GM23338 (cell line): ENCODE measurements around the gene TTC28. TPM values are rescaled to one million over a fixed set of nuclear protein-coding genes. Genes with fewer than 3 reads are reported as not detected.

Experiments used
- ATAC-seq: fragments of 200-7000 bp; cut with Tn5 transposase; 3 replicates; pipeline ENCODE4 v1.9.1; 2020
- DNase-seq: peaks from one replicate; pipeline ENCODE4 v3.0.0-alpha.2; 2015; ENCODE audit warnings: low spot score
- H2AFZ ChIP-seq: fragments of 200-600 bp; sonication (generic); 2 replicates; pipeline ENCODE4 v1.8.0; 2016; ENCODE audit warnings: antibody characterized with exemption, mild to moderate bottlenecking, moderate library complexity
- H3F3A ChIP-seq: fragments of 200-600 bp; sonication (generic); replicated peaks from 2 replicates; pipeline ENCODE4 v1.8.0; 2017; ENCODE audit warnings: antibody characterized with exemption, mixed run types, low read depth
- H3K27ac ChIP-seq: fragments of 200-600 bp; sonication (generic); 2 replicates; pipeline ENCODE4 v1.6.1; 2016; ENCODE audit warnings: low read depth
- H3K27me3 ChIP-seq: fragments of 200-600 bp; sonication (generic); 2 replicates; pipeline ENCODE4 v1.8.0; 2016; ENCODE audit warnings: mild to moderate bottlenecking, mixed run types, moderate library complexity; ENCODE audit not compliant: insufficient read depth
- H3K36me3 ChIP-seq: fragments of 200-600 bp; sonication (generic); 2 replicates; pipeline ENCODE4 v1.8.0; 2016; ENCODE audit warnings: mild to moderate bottlenecking; ENCODE audit not compliant: insufficient read depth
- H3K4me1 ChIP-seq: fragments of 200-600 bp; sonication (generic); 2 replicates; pipeline ENCODE4 v1.8.0; 2016; ENCODE audit warnings: mild to moderate bottlenecking, moderate library complexity; ENCODE audit not compliant: insufficient read depth
- H3K4me2 ChIP-seq: fragments of 200-600 bp; sonication (generic); 2 replicates; pipeline ENCODE4 v1.7.1; 2017; ENCODE audit warnings: mixed run types
- H3K4me3 ChIP-seq: fragments of 200-600 bp; sonication (generic); 2 replicates; pipeline ENCODE4 v1.6.1; 2016; ENCODE audit warnings: mixed run types
- H3K79me2 ChIP-seq: fragments of 200-600 bp; sonication (generic); replicated peaks from 2 replicates; pipeline ENCODE4 v1.8.0; 2017; ENCODE audit warnings: mild to moderate bottlenecking; ENCODE audit not compliant: insufficient read depth
- H3K9me2 ChIP-seq: fragments of 200-600 bp; sonication (generic); 2 replicates; pipeline ENCODE4 v1.8.0; 2017; ENCODE audit not compliant: insufficient read depth
- H4K20me1 ChIP-seq: fragments of 200-600 bp; sonication (generic); replicated peaks from 2 replicates; pipeline ENCODE4 v1.8.0; 2017; ENCODE audit warnings: mild to moderate bottlenecking; ENCODE audit not compliant: insufficient read depth
- H3K27ac Mint-ChIP-seq: 2 replicates; pipeline ENCODE4 v1.8.0; 2020; ENCODE audit warnings: inconsistent platforms, mild to moderate bottlenecking, moderate library complexity, mixed read lengths
- H3K27me3 Mint-ChIP-seq: 3 replicates; pipeline ENCODE4 v1.8.0; 2022; ENCODE audit warnings: low read depth, mild to moderate bottlenecking, moderate library complexity, mixed read lengths, inconsistent platforms; ENCODE audit not compliant: insufficient read depth, poor library complexity
- H3K36me3 Mint-ChIP-seq: 3 replicates; pipeline ENCODE4 v1.8.0; 2021; ENCODE audit warnings: low read depth, mild to moderate bottlenecking, inconsistent platforms, moderate library complexity, mixed read lengths
- H3K4me1 Mint-ChIP-seq: 3 replicates; pipeline ENCODE4 v1.8.0; 2020; ENCODE audit warnings: mild to moderate bottlenecking, inconsistent platforms, mixed read lengths
- H3K4me3 Mint-ChIP-seq: 3 replicates; pipeline ENCODE4 v1.8.0; 2021; ENCODE audit warnings: moderate library complexity, mild to moderate bottlenecking, inconsistent platforms, mixed read lengths
- H3K9me3 Mint-ChIP-seq: 3 replicates; pipeline ENCODE4 v1.8.0; 2020; ENCODE audit warnings: moderate library complexity, mild to moderate bottlenecking, inconsistent platforms, mixed read lengths
- CREB1 ChIP-seq: fragments of 250-450 bp; sonication (Bioruptor Pico); IDR thresholded peaks from 2 replicates; pipeline ENCODE4 v1.5.0; 2020; ENCODE audit warnings: low read depth, mild to moderate bottlenecking, moderate library complexity
- CTCF ChIP-seq, 2 experiments: fragments of 200-600 bp in 1 of 2; sonication (generic) in 1 of 2; conservative IDR thresholded peaks; 2 replicates each; pipeline versions ENCODE4 v1.5.1 to v1.6.1; 2016 to 2017; ENCODE audit warnings: antibody characterized with exemption in 2 of 2, low read depth in 2 of 2, mild to moderate bottlenecking in 2 of 2, moderate library complexity in 1 of 2
- ETS1 ChIP-seq: IDR thresholded peaks from 2 replicates; pipeline ENCODE4 v1.6.1; 2016; ENCODE audit warnings: antibody characterized with exemption
- EZH2 ChIP-seq: fragments of 200-600 bp; sonication (generic); IDR thresholded peaks from one replicate; pipeline ENCODE4 v1.8.0; 2017; ENCODE audit warnings: antibody characterized with exemption, mild to moderate bottlenecking, low read depth; ENCODE audit not compliant: unreplicated experiment
- EZH2phosphoT487 ChIP-seq: fragments of 200-600 bp; sonication (generic); IDR thresholded peaks from one replicate; pipeline ENCODE4 v1.8.1; 2018; ENCODE audit warnings: antibody characterized with exemption; ENCODE audit not compliant: unreplicated experiment
- JUNB ChIP-seq: IDR thresholded peaks from one replicate; pipeline ENCODE4 v1.6.1; 2016; ENCODE audit warnings: antibody characterized with exemption; ENCODE audit not compliant: unreplicated experiment
- NANOG ChIP-seq: IDR thresholded peaks from 2 replicates; pipeline ENCODE4 v1.6.1; 2016; ENCODE audit warnings: antibody characterized with exemption, borderline replicate concordance
- STAT1 ChIP-seq: IDR thresholded peaks from one replicate; pipeline ENCODE4 v1.6.1; 2016; ENCODE audit warnings: antibody characterized with exemption; ENCODE audit not compliant: unreplicated experiment
- ZNF114 ChIP-seq: fragments of 250-450 bp; sonication (Bioruptor Pico); IDR thresholded peaks from 2 replicates; pipeline ENCODE4 v1.5.0; 2020; ENCODE audit warnings: mild to moderate bottlenecking, moderate library complexity
- ZNF331 ChIP-seq: fragments of 250-450 bp; sonication (Bioruptor Pico); IDR thresholded peaks from 2 replicates; pipeline ENCODE4 v1.5.0; 2020; ENCODE audit warnings: low read depth, mild to moderate bottlenecking, moderate library complexity
- ZNF462 ChIP-seq: fragments of 250-450 bp; sonication (Bioruptor Pico); IDR thresholded peaks from 2 replicates; pipeline ENCODE4 v1.5.0; 2020; ENCODE audit warnings: mild to moderate bottlenecking, moderate library complexity
- polyA plus RNA-seq: library from polyadenylated mRNA; unstranded; fragments of >200 nt; fragmentation: Nextera tagmentation; extraction: Ambion mirVana; gene quantifications from 2 replicates; pipeline ENCODE4 v1.2.1, GENCODE V29; 2016
- total RNA-seq: library from RNA; depleted of rRNA; stranded (reverse); fragments of >200 nt; shearing (Covaris generic); gene quantifications from 2 replicates; pipeline ENCODE4 v1.2.3, GENCODE V29; 2014

Gene TTC28
- total and polyA plus RNA-seq, 2 experiments from 2014 or later: 4.5 to 16.1 TPM

GRCh38 chr22:28247136-28247535 is 432.5 kb downstream of the TTC28 start:
- Mint-ChIP-seq H3K4me3 (no peak overlapping the region), H3K27ac (no peak overlapping the region), H3K4me1 (peaks cover 15% of the 10 kb centered on the region; the same call in 2 of the 3 replicates), H3K9me3 (no peaks in the 10 kb centered on the region), H3K36me3 (no peaks in the 10 kb centered on the region), H3K27me3 (peaks cover 3% of the 10 kb centered on the region)
- no peaks in the 10 kb centered on the region for H3K36me3 ChIP-seq
- H3K4me2 ChIP-seq: no peak overlapping the region
- DNase-seq (no peak), ATAC-seq (no peak)
- H3K27ac ChIP-seq: no peak overlapping the region
- no peaks in the 10 kb centered on the region for H3K27me3 ChIP-seq
- H3K79me2 ChIP-seq: no peaks in the 10 kb centered on the region
- TF ChIP-seq CREB1 (CRISPR knock-in tag): no peak
- no peak overlapping the region for H2AFZ ChIP-seq
- no peaks in the 10 kb centered on the region for H3K9me2 ChIP-seq
- no peaks in the 10 kb centered on the region for H4K20me1 ChIP-seq
- H3K4me1 ChIP-seq: peaks cover 15% of the 10 kb centered on the region
- H3K4me3 ChIP-seq: no peak overlapping the region
- H3F3A ChIP-seq: no peaks in the 10 kb centered on the region

- Histone ChIP-seq H3K4me2 (no peak overlapping the region), H3K27me3 (no peaks in the 10 kb centered on the region), H3K4me3 (no peak overlapping the region), H3K9me2 (no peaks in the 10 kb centered on the region), H4K20me1 (no peaks in the 10 kb centered on the region), H3K36me3 (no peaks in the 10 kb centered on the region), H3K79me2 (no peaks in the 10 kb centered on the region), H2AFZ (no peak overlapping the region), H3K4me1 (peaks cover 15% of the 10 kb centered on the region), H3K27ac (no peak overlapping the region), H3F3A (no peaks in the 10 kb centered on the region)
- Mint-ChIP-seq H3K36me3 (no peaks in the 10 kb centered on the region), H3K4me1 (peaks cover 15% of the 10 kb centered on the region; the same call in 2 of the 3 replicates), H3K9me3 (no peaks in the 10 kb centered on the region), H3K27ac (no peak overlapping the region), H3K4me3 (no peak overlapping the region), H3K27me3 (peaks cover 3% of the 10 kb centered on the region)
- no peak for DNase-seq
- no peak for ATAC-seq
- TF ChIP-seq EZH2phosphoT487 (no peak), JUNB (no peak), NANOG (no peak), ZNF462 (CRISPR knock-in tag) (no peak), STAT1 (no peak), ZNF114 (CRISPR knock-in tag) (no peak), EZH2 (no peak), CTCF (conservative IDR thresholded peaks at IDR 0.05; ENCODE audit: low read depth in 2 of 2) (no peak), CREB1 (CRISPR knock-in tag) (no peak), ZNF331 (CRISPR knock-in tag) (no peak), ETS1 (no peak)
Observed at GRCh38 chr22:28246397-28246796, 433.2 kb downstream of the TTC28 start.
